GM18517 (cell line): ENCODE measurements around the gene NUBPL.
"Not testable (repeated sequence)": the region's sequence is repeated elsewhere in the genome, so short reads cannot be mapped to it uniquely, and the experiment has no call there.

Experiments
- ATAC-seq: cut with Tn5 transposase; IDR thresholded peaks from one replicate; pipeline ENCODE4 v1.9.1; 2021; ENCODE audit warnings: mild to moderate bottlenecking, moderate library complexity; ENCODE audit not compliant: unreplicated experiment

Gene NUBPL

GRCh38 chr14:31672709-31673108 is 111.5 kb downstream of the NUBPL start:
- ATAC-seq, result no peak

- no peak for ATAC-seq
Measured at GRCh38 chr14:31677052-31677451, 115.8 kb downstream of the NUBPL start.

DNA sequence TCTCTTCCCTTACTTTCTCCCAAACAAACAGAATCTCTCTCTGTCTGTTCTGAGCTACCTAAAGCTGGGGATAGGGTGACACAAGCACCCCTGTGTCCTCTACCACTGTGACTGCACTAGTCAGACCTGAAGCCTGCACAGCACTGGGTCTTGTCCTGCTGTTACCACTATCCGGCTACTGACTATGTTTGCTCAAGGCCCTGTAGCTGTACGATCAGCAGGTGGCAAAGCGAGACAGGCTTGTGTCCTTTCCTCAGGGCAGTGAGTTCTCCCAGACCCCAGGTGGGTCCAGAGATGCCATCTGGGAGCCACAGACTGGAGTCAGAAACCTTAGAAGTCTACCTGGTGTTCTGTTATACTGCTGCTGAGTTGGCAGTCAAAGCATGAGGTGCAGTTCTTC is 116.4 kb downstream of the NUBPL start:
- no peak for ATAC-seq

- no peak for ATAC-seq
Measured at GRCh38 chr14:31678421-31679249, 117.4 kb downstream of the NUBPL start.

GRCh38 chr14:31682768-31683167 is 121.6 kb downstream of the NUBPL start:
- ATAC-seq, result no peak

DNA sequence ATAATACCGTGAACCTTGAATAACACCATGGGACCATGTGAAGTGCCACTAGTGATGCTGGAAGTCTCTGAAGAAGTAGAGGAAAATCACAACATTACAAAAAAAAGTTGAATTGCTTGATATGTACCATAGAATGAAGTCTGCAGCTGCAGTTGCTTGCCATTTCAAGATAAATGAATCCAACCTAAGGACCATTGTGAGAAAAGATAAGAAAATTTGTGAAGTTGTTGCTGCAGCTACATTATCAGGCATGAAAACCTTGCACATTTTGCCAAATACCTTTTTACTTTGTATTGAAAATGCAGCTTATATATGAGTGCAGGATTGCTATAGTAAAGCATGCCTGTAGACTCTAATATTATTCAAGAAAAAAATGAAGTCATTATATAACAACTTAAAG is 126.5 kb downstream of the NUBPL start:
- ATAC-seq, result no peak

GRCh38 chr14:31690056-31690455 is 128.9 kb downstream of the NUBPL start:
- ATAC-seq, result no peak

GRCh38 chr14:31692376-31692781 is 131.2 kb downstream of the NUBPL start:
- no peak for ATAC-seq

- no peak for ATAC-seq
Measured at GRCh38 chr14:31696378-31696777, 135.2 kb downstream of the NUBPL start.

DNA sequence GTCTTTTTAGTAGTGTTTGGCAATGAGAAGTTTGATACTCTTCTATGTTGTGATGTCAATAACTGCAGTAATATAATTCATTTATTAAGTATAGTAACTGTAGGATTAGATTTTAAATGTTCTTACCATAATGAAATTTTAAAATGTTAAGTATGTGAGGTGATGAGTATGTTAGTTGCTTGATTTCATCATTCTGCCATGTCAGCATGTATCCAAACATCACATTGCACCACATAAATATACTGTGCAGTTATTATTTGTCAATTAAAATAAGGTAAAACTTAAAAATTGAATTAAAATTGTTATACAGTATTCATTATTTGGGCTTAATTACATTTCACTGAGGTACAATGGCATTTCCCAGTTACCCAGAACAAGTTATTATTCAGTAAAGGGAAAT is 138.6 kb downstream of the NUBPL start:
- ATAC-seq, result no peak

GRCh38 chr14:31700282-31701074 is 139.3 kb downstream of the NUBPL start:
- no peak for ATAC-seq

DNA sequence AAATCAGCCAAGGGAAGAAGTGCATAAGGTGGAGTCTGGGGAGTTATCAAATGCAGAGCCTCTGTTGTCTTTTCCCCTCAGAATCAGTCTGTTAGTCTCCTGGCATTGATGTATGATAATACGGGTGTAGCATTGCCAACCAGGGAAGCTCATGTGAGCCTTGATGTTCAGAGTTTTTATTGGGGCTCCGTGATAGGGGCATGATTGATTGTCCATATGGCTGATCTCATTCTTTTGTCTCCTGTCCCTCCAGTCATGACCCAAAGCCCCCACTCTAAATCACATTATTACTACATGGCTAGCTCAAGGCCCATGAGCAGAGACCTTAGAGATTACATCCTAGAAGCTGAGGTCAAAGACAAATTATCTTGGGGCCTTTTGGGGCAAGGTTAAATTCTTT is 140.9 kb downstream of the NUBPL start:
- no peak for ATAC-seq

GRCh38 chr14:31703056-31703455 is 141.9 kb downstream of the NUBPL start:
- no peak for ATAC-seq

DNA sequence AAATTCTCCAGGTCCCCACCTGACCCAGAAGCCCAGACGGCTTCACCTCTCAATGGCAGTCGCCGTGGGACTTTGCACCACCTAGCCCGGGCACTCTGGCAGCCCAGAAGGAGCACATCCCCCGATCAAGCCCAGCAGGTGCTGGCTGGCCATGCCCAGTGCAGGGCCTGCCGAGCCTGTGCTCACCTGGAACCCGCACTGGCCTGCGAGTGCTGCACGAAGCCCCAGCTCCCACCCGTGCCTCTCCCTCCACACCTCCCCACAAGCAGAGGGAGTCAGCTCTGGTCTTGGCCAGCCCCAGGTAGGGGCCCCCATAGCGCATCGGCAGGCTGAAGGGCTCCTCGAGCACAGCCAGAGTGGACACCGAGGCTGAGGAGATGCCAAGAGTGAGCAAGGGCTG is 144.5 kb downstream of the NUBPL start:
- no peak for ATAC-seq

DNA sequence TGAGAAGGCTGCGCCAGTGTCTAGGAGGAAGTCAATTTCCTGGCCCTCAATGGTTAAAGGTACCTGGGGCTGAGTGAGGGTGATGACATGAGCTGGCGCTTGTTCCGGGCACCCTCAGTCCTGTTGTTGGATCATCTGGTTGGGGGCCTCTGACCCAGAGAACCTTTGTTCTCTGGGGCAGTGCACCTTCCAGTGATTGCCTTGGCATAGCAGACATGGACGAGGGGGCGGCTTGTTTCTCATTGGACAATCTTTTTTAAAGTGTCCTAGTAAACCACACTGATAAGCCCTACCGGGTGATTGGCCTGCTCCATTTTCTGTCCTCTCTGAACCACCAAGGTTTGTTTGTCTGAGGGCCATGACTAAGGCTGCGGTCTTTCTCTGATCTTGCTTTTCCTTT is 147.5 kb downstream of the NUBPL start:
- ATAC-seq, result not testable (repeated sequence)

GRCh38 chr14:31712244-31713127 is 151.3 kb downstream of the NUBPL start:
- no peak for ATAC-seq

- ATAC-seq, result no peak
Measured at GRCh38 chr14:31716208-31716607, 155.0 kb downstream of the NUBPL start.

- ATAC-seq, result no peak
Measured at GRCh38 chr14:31717294-31718085, 156.3 kb downstream of the NUBPL start.

DNA sequence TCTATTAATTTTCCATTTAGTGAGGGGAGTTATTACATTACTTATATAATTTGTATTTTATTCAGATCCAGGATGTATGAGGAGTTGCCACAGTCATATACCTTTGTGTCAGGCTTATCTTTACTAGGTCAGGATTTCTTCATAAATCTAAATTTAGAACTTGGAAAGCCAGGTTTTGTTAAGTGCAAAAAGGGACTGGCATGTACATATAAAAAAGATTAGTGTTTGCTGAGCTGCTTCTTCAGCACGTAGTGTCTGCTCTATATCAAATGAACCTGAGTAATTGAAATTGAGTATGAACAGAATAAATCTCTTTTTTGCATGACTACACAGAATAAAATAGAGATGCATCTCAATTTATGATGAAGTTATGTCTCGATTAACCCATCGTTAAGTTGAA is 157.4 kb downstream of the NUBPL start:
- no peak for ATAC-seq

DNA sequence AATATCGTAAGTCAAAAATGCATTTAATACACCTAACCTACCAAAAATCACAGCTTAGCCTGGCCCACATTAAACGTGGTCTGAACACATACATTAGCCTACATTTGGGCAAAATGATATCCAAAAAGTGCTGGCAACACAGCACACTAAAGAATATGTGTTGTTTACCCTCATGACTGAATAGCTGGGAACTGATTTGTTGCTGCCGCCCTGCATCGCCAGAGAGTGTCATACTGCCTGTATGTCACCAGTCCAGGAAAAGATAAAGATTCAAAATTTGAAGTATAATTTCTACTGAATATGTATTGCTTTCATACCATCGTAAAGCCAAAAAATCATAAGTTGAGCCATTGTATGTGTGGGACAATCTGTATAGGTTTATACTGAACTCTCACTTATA is 157.8 kb downstream of the NUBPL start:
- ATAC-seq, result no peak
